Measurements from ENCODE around the gene BRI3. TPM values are rescaled to one million over a fixed set of nuclear protein-coding genes. Genes with fewer than 3 reads are reported as not detected.

Gene BRI3
- total and polyA plus RNA-seq, 2 of the 8 experiments (the other 6 are each of a cell fraction or from before 2014, with no cell fraction given), result 77.5 to 93.4 TPM

DNA sequence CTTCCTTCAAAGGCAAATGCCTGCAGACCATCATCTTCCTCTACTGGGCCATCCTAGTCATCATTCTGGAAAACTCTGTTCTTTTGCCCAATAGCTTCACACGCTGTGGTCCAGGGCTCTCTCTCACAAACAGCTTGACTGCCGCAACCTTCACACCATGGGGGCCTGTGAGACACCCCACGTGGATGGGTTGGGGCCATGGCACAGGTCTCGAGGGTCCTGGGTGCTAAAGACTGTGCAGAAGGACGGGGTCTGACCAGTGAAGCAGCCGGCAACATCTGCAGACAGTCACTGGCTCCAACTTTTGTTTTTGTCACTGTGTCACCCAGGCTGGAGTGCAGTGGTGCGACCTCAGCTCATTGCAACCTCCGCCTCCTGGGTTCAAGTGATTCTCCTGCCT is 28.1 kb downstream of the BRI3 start (continued):
- TF ChIP-seq, protein P1, sequence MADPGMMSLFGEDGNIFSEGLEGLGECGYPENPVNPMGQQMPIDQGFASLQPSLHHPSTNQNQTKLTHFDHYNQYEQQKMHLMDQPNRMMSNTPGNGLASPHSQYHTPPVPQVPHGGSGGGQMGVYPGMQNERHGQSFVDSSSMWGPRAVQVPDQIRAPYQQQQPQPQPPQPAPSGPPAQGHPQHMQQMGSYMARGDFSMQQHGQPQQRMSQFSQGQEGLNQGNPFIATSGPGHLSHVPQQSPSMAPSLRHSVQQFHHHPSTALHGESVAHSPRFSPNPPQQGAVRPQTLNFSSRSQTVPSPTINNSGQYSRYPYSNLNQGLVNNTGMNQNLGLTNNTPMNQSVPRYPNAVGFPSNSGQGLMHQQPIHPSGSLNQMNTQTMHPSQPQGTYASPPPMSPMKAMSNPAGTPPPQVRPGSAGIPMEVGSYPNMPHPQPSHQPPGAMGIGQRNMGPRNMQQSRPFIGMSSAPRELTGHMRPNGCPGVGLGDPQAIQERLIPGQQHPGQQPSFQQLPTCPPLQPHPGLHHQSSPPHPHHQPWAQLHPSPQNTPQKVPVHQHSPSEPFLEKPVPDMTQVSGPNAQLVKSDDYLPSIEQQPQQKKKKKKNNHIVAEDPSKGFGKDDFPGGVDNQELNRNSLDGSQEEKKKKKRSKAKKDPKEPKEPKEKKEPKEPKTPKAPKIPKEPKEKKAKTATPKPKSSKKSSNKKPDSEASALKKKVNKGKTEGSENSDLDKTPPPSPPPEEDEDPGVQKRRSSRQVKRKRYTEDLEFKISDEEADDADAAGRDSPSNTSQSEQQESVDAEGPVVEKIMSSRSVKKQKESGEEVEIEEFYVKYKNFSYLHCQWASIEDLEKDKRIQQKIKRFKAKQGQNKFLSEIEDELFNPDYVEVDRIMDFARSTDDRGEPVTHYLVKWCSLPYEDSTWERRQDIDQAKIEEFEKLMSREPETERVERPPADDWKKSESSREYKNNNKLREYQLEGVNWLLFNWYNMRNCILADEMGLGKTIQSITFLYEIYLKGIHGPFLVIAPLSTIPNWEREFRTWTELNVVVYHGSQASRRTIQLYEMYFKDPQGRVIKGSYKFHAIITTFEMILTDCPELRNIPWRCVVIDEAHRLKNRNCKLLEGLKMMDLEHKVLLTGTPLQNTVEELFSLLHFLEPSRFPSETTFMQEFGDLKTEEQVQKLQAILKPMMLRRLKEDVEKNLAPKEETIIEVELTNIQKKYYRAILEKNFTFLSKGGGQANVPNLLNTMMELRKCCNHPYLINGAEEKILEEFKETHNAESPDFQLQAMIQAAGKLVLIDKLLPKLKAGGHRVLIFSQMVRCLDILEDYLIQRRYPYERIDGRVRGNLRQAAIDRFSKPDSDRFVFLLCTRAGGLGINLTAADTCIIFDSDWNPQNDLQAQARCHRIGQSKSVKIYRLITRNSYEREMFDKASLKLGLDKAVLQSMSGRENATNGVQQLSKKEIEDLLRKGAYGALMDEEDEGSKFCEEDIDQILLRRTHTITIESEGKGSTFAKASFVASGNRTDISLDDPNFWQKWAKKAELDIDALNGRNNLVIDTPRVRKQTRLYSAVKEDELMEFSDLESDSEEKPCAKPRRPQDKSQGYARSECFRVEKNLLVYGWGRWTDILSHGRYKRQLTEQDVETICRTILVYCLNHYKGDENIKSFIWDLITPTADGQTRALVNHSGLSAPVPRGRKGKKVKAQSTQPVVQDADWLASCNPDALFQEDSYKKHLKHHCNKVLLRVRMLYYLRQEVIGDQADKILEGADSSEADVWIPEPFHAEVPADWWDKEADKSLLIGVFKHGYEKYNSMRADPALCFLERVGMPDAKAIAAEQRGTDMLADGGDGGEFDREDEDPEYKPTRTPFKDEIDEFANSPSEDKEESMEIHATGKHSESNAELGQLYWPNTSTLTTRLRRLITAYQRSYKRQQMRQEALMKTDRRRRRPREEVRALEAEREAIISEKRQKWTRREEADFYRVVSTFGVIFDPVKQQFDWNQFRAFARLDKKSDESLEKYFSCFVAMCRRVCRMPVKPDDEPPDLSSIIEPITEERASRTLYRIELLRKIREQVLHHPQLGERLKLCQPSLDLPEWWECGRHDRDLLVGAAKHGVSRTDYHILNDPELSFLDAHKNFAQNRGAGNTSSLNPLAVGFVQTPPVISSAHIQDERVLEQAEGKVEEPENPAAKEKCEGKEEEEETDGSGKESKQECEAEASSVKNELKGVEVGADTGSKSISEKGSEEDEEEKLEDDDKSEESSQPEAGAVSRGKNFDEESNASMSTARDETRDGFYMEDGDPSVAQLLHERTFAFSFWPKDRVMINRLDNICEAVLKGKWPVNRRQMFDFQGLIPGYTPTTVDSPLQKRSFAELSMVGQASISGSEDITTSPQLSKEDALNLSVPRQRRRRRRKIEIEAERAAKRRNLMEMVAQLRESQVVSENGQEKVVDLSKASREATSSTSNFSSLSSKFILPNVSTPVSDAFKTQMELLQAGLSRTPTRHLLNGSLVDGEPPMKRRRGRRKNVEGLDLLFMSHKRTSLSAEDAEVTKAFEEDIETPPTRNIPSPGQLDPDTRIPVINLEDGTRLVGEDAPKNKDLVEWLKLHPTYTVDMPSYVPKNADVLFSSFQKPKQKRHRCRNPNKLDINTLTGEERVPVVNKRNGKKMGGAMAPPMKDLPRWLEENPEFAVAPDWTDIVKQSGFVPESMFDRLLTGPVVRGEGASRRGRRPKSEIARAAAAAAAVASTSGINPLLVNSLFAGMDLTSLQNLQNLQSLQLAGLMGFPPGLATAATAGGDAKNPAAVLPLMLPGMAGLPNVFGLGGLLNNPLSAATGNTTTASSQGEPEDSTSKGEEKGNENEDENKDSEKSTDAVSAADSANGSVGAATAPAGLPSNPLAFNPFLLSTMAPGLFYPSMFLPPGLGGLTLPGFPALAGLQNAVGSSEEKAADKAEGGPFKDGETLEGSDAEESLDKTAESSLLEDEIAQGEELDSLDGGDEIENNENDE (IDR thresholded peaks at IDR 0.05; ENCODE audit: insufficient replicate concordance, low read length), result no peak
- TF ChIP-seq, protein P2, sequence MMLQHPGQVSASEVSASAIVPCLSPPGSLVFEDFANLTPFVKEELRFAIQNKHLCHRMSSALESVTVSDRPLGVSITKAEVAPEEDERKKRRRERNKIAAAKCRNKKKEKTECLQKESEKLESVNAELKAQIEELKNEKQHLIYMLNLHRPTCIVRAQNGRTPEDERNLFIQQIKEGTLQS (IDR thresholded peaks at IDR 0.05; ENCODE audit: insufficient read depth, low read depth, low read length), result no peak
- TF ChIP-seq BCL11A (IDR thresholded peaks at IDR 0.05; ENCODE audit: low read depth in 2 of 2, low read length in 2 of 2), result no peak
- no peak for TF ChIP-seq ASH2L (IDR thresholded peaks at IDR 0.05; ENCODE audit: low read length)
- no peak for TF ChIP-seq YY1 (IDR thresholded peaks at IDR 0.05; ENCODE audit: low read depth, low read length)
- TF ChIP-seq CEBPB (IDR thresholded peaks at IDR 0.05; ENCODE audit: low read depth, low read length), result no peak
- no peak for TF ChIP-seq SIN3A (conservative IDR thresholded peaks at IDR 0.05 in 1 of 2, IDR thresholded peaks at IDR 0.05 in 1 of 2; ENCODE audit: low read depth in 1 of 2, low read length in 2 of 2)
- no peak for TF ChIP-seq RAD21 (IDR thresholded peaks at IDR 0.05 in 1 of 2, conservative IDR thresholded peaks at IDR 0.05 in 1 of 2; ENCODE audit: low read depth in 2 of 2, low read length in 2 of 2)
- TF ChIP-seq HDAC2 (IDR thresholded peaks at IDR 0.05; ENCODE audit: borderline replicate concordance in 1 of 2, low read depth in 2 of 2, low read length in 2 of 2), result no peak
